NCI-H2029 treated with DMSO at 0.1 percent for 48 hours (cell line): Measurements from ENCODE around the gene AMH.

Experiments used
- DNase-seq: peaks from one replicate; lab custom pipeline; 2025; lab: John Stamatoyannopoulos, UW

The AMH gene

DNA sequence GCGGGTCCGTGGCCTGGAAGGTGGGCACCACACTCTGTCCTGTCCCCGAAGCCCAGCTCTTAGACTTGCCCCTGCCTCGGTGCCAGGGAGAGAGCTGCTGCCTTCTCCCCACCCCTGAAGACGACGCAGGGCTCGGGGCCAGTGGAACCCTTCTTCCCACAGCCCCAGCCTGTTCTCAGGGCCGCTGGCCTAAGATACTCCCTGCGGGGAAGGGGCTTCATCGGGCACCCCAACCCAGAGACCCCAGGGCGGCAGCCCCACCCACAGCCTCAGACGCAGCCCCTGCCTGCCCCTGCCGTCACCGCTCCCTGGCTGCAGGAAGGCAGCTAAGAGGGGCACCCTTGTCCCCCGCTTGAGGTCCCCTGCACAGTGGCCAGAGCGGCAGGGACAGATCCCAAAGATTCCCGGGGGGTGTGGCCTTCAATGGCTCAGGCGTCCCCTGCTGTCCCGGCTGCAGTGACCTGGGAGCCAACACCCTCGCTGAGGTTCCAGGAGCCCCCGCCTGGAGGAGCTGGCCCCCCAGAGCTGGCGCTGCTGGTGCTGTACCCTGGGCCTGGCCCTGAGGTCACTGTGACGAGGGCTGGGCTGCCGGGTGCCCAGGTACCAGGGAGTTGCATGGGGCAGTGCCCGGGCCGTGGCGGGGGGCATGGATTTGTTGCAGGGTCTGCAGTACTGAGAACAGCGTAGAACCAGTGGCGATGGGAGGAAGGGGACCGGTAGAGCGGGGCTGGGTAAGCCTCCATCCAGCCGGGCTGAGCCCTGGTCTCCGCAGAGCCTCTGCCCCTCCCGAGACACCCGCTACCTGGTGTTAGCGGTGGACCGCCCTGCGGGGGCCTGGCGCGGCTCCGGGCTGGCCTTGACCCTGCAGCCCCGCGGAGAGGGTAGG, 1.0 kb downstream of the AMH start:
- no peak for DNase-seq

DNA sequence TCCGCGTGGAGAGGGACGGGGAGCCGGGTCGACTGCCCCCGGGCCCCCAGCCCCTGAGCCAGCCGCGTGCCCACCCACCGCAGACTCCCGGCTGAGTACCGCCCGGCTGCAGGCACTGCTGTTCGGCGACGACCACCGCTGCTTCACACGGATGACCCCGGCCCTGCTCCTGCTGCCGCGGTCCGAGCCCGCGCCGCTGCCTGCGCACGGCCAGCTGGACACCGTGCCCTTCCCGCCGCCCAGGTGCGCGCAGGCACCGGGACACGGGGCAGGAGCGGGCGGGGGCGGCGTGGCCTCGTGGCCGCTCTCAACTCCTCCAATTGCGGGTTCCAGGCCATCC, 1.6 kb downstream of the AMH start:
- DNase-seq, result no peak

- no peak for DNase-seq
Observed at GRCh38 chr19:2251106-2252054, 2.3 kb downstream of the AMH start.

- no peak for DNase-seq
Observed at GRCh38 chr19:2252055-2252796, 3.1 kb downstream of the AMH start.

- DNase-seq, result no peak
Observed at GRCh38 chr19:2252797-2253105, 3.6 kb downstream of the AMH start.

DNA sequence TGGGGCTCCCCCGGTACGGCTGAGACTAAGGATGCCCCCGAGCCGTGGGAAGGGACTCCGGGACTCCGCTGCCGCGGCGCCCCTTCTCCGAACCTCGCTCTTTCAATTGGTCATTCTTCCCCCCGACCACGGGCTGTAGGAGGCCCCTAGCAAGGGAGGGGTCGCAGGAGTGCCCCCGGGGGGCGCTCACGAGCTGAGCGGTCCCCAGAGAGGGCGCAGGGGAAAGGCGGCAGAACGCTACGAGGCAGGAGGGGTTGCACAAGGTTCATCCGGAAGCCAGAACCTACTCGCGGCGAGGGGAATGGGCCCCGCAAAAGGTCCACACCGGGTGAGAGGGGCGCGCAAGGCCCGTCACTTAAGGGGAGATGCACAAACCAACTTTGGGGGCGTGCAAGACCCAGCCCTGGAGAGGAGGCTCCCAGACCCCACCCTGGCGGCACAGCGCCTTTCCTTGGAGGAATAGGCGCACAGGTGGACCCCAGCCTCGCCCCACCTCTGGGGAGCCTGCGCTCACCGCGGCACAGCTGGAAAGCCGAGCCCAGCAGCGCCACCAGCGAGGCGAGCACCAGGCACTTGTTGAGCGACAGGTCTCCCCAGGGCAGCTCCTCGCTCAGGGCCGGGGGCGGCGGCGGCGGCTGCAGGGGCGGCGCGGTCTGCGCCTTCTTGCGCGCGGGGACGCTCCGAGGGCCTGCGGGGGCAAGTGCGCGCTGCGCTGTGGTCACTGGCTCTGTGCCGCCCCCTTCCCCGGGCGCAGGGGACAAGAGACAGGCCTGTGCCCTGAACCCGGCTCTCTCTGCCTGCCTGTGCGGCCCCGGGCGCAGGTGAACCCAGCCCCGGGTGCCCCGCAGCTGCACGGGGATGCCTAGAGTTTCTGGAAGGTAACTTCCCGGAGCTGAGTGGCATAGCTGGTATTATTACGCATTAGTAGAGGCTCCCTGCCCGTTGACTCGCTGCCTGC, 4.3 kb downstream of the AMH start:
- no peak for DNase-seq

DNA sequence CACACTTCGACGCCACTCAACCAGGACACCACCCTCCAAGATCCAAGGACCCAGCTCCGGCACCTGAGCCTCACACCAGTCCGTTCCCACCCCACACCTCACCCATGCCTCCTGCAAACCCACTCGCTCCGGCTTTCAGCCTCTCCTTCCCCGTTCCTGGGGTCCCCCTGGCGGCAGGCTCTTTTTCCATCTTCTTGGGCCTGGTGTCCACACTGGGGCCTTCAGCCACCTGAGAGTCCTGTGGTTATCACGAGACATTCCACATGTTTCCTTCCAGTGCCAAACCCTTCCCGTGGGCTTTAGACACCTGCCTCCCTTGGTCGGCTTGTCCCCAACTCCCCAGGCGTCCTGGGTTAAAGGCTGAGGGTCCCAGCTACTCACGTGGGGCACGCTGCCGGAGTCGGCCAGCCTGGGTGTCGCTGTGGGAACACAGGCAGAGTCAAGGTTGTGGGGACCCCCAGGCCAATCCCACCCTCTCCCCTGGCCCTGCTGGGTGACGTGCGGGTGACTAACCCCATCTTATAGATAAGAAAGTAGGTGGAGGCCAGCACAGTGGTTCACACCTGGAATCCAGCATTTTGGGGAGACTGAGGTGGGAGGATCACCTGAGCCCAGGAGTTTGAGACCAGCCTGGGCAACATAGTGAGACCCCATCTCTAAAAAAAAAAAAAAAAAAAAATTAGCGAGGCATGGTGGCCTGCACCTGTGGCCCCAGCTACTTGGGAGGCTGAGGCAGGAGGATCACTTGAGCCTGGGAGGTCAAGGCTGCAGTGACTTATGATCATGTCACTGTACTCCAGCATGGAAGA, 5.1 kb downstream of the AMH start:
- DNase-seq, result no peak

GRCh38 chr19:2255112-2255845, 6.2 kb downstream of the AMH start:
- DNase-seq, result peak; percentile 53

DNA sequence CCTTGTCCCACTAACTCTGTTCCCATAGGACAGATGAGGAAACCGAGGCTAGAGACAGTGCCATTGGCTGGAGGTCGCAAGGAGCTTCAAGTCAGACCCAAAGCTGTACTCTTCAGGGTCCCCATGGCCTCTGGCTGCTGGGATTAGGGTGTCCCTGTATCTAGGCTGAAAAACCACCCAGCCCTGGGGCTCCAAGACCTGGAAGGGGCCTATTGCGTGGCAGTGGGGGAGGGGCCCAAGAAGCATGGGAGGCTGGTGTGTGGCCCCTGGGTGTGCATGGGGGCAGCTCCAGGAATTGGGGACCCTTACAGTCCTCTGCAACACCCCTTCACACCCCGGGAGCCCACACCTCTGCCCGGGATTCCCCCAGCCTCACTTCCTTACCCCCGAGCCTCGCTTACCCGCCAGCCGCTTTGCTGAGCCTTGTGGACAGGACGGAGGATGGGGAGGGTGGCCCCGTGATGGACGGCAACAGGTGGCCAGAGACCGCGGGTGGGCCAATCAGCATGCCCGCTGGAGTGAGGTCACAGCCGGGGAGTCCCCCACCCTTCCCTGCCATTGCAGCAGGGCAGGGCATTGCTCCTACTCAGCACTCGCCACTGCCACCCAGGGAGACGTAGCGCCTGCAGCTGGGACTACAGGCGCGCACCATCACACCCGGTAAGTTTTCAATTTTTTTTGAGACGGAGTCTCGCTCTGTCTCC, 7.0 kb downstream of the AMH start, which contains the start of gene JSRP1:
Gene JSRP1, minus strand, starts transcription at position 436 of the 704 bp plus-strand sequence. CDS start 1,103 bp downstream, outside the sequence.
- DNase-seq, result peak; percentile 39

DNA sequence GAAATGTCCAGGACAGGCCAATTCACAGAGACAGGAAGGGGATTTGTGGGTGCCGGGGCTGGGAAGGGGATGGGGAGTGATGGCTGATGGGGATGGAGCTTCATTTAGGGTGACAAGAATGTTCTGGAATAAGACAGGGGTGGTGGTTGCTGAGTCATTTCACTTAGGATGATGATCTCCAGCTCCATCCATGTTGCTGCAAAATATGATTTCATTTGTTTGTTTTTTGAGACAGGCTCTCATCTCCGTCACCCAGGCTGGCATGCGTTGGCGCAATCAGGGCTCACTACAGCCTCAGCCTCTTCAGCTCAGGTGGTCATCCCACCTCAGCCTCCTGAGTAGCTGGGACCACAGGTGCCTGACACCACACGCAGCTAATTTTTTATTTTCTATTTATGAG, 10.2 kb downstream of the AMH start:
- DNase-seq, result peak; percentile 34

- DNase-seq, result peak; percentile 32
Observed at GRCh38 chr19:2260341-2260805, 11.2 kb downstream of the AMH start.

DNA sequence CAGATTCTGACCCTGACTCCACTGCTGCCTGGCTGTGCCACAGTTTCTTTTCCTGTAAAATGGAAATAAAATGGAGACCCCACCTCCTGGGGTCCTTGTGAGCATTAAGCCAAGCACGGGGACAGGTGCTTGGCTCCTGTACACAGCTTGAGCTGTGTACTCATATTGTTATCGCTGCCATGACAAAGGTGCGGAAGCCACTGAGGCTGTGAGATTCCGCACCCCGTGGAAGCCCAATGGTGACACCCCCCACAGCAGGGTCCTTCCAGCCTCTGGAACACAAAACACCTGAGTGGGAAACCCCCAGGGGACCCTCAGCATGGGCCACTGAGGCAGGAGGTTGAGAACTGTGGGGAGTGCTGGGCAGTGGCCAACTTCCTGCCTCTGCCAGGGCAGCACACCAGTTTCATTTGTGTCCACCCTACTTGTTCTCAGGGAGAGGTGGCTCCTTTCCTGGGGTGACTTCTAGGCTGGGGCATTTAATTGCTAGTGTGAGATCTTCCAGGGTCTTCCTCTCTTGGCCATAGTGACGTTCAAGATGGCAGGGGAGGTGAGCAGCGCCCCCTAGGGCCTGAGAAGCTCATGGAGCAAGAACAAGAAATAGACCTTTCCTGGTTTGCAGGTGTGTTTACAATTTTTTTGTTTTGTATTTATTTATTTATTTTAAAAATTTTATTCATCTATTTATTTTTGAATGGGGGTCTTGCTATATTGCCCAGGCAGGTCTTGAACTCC, 12.5 kb downstream of the AMH start:
- DNase-seq, result no peak

- DNase-seq, result peak; percentile 57
Observed at GRCh38 chr19:2266183-2266993, 17.3 kb downstream of the AMH start.

GRCh38 chr19:2268480-2268830, 19.3 kb downstream of the AMH start:
- no peak for DNase-seq

DNA sequence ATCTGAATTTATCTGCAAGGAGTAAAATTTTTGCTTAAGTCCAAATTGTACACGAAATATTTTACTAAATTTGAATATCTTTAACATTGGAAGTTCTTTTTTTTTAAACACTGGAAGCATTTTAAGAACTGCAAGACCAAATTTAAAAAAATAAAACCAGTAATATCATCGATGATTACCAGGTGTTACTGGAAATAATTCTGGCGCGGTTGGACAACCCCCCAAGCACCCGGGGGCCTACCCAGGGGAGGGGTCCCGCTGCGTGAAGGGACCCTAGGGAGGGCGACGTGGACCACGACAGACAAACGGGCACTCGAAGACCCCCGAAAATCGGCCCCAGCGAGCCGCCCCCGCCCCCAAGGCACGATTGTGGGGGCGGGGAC, 19.7 kb downstream of the AMH start:
- no peak for DNase-seq

DNA sequence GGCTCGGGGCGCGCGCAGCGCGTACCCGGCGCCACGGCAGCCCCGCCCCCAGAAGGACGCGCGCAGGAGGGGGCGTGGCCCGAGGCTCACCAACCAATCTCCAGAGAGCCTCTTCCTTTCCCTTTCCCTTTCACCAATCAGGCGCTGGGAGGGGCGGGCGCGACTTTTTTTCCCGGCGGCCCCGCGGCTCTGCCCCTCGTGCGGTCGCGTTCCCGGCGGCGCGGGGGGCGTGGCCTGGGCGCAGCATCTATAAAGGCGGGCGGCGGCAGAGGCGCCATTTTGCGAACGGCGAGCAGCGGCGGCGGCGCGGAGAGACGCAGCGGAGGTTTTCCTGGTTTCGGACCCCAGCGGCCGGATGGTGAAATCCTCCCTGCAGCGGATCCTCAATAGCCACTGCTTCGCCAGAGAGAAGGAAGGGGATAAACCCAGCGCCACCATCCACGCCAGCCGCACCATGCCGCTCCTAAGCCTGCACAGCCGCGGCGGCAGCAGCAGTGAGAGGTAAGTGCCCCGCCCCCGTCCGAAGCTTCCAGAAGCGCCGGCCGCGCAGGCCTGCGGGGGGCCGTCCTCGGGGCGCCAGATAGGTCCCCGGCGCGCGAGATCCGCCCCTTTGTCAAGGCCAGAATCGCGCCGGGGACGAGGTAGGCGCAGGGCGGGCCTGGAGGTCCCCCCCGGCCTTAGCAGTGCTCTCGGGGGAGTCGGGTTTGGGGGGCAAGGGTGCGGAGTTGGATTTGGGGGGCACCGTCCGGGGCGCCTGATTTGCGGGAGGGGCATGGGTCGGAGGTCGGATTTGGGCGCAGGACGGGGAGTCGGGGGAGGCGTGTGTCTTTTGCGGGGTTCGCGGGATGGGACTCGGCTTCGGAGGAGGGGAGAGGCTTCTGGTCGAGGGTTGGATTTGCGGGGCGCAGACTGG, 20.4 kb downstream of the AMH start:
- DNase-seq, result peak; percentile 95

DNA sequence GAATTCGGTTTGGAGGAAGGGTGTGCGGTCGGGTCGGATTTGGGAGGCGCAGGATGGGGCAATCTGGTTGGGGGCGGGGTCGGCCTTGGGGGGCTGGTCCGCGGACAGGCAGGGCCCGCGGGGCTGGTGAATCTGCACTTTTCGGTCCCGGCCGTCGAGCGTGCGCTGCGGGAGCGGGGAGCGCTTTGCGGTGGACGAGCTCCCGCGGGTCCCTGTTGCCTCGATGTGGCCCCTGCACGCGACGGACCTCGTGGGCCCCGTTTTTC, 21.0 kb downstream of the AMH start:
- DNase-seq, result no peak
